SK-N-SH treated with all-trans-retinoic acid at 6 μM for 48 hours (cell line): ENCODE results near the gene ST8SIA2.

Experiments used
- ATAC-seq: fragments of 200-7000 bp; cut with Tn5 transposase; 3 replicates; pipeline ENCODE4 v1.9.1; 2020; ENCODE audit warnings: mild to moderate bottlenecking, moderate library complexity
- ARNTL ChIP-seq: fragments of 450-650 bp; formaldehyde crosslinking; IDR thresholded peaks from 2 replicates; pipeline ENCODE4 v1.5.0; 2020; ENCODE audit warnings: low read depth, mild to moderate bottlenecking, moderate library complexity, borderline replicate concordance
- BACH2 ChIP-seq: fragments of 250-450 bp; sonication (Bioruptor Pico); IDR thresholded peaks from 2 replicates; pipeline ENCODE4 v1.9.0; 2021; ENCODE audit warnings: mild to moderate bottlenecking, borderline replicate concordance
- CREB5 ChIP-seq: fragments of 250-450 bp; sonication (Bioruptor Pico); IDR thresholded peaks from 2 replicates; pipeline ENCODE4 v1.5.1; 2020; ENCODE audit warnings: low read depth, mild to moderate bottlenecking, moderate library complexity
- CSDC2 ChIP-seq: fragments of 250-450 bp; sonication (Bioruptor Pico); IDR thresholded peaks from 2 replicates; pipeline ENCODE4 v1.5.0; 2020; ENCODE audit warnings: mild to moderate bottlenecking, moderate library complexity
- GLIS3 ChIP-seq: fragments of 250-450 bp; sonication (Bioruptor Pico); IDR thresholded peaks from 2 replicates; pipeline ENCODE4 v1.5.0; 2020; ENCODE audit warnings: mild to moderate bottlenecking, moderate library complexity
- ISL1 ChIP-seq: fragments of 250-450 bp; sonication (Bioruptor Pico); IDR thresholded peaks from 2 replicates; pipeline ENCODE4 v2.1.2; 2022; ENCODE audit warnings: mild to moderate bottlenecking, moderate library complexity
- OSR1 ChIP-seq: fragments of 250-450 bp; sonication (Bioruptor Pico); IDR thresholded peaks from 2 replicates; pipeline ENCODE4 v1.8.0; 2022; ENCODE audit warnings: moderate library complexity, mild to moderate bottlenecking, inconsistent platforms
- PATZ1 ChIP-seq: fragments of 250-450 bp; sonication (Bioruptor Pico); IDR thresholded peaks from 2 replicates; pipeline ENCODE4 v1.8.0; 2020; ENCODE audit warnings: mild to moderate bottlenecking, moderate library complexity, borderline replicate concordance
- POU6F1 ChIP-seq: fragments of 250-450 bp; sonication (Bioruptor Pico); IDR thresholded peaks from 2 replicates; pipeline ENCODE4 v1.8.0; 2021; ENCODE audit warnings: low read depth, mild to moderate bottlenecking, moderate library complexity, borderline replicate concordance
- PPARA ChIP-seq: fragments of 250-450 bp; sonication (Bioruptor Pico); IDR thresholded peaks from 2 replicates; pipeline ENCODE4 v1.5.0; 2020; ENCODE audit warnings: mild to moderate bottlenecking, borderline replicate concordance
- RARB ChIP-seq: fragments of 250-450 bp; sonication (Bioruptor Pico); IDR thresholded peaks from 2 replicates; pipeline ENCODE4 v1.8.0; 2021; ENCODE audit warnings: mild to moderate bottlenecking, moderate library complexity
- TOX ChIP-seq: fragments of 250-450 bp; sonication (Bioruptor Pico); IDR thresholded peaks from 2 replicates; pipeline ENCODE4 v1.8.0; 2021; ENCODE audit warnings: mild to moderate bottlenecking, moderate library complexity, borderline replicate concordance
- TSHZ2 ChIP-seq: fragments of 250-450 bp; sonication (Bioruptor Pico); IDR thresholded peaks from 2 replicates; pipeline ENCODE4 v1.5.0; 2020; ENCODE audit warnings: mild to moderate bottlenecking, moderate library complexity
- ZC3H10 ChIP-seq: fragments of 250-450 bp; sonication (Bioruptor Pico); IDR thresholded peaks from 2 replicates; pipeline ENCODE4 v1.5.1; 2021; ENCODE audit warnings: mild to moderate bottlenecking, moderate library complexity
- ZFP3 ChIP-seq: fragments of 250-450 bp; sonication (Bioruptor Pico); IDR thresholded peaks from 2 replicates; pipeline ENCODE4 v1.5.0; 2020; ENCODE audit warnings: mild to moderate bottlenecking, moderate library complexity
- ZFP30 ChIP-seq: fragments of 450-650 bp; formaldehyde crosslinking; IDR thresholded peaks from 2 replicates; pipeline ENCODE4 v1.5.0; 2022; ENCODE audit warnings: mild to moderate bottlenecking, moderate library complexity
- ZNF565 ChIP-seq: fragments of 450-650 bp; formaldehyde crosslinking; conservative IDR thresholded peaks from 2 replicates; pipeline ENCODE4 v1.5.0; 2020; ENCODE audit warnings: low read depth, mild to moderate bottlenecking, moderate library complexity
- ZNF70 ChIP-seq: fragments of 450-650 bp; formaldehyde crosslinking; IDR thresholded peaks from 2 replicates; pipeline ENCODE4 v1.5.0; 2020; ENCODE audit warnings: mild to moderate bottlenecking, moderate library complexity
- ZNF8 ChIP-seq: fragments of 450-650 bp; formaldehyde crosslinking; IDR thresholded peaks from 2 replicates; pipeline ENCODE4 v1.5.0; 2020; ENCODE audit warnings: mild to moderate bottlenecking, moderate library complexity

Gene ST8SIA2

GRCh38 chr15:92365906-92366305 is 27.8 kb upstream of the ST8SIA2 start (continued):
- TF ChIP-seq BACH2 (no peak), CSDC2 (CRISPR knock-in tag) (no peak), ISL1 (no peak), PATZ1 (CRISPR knock-in tag) (no peak)
- TF ChIP-seq, all 23 proteins: peak for 0

- no peak for TF ChIP-seq OSR1 (CRISPR knock-in tag)
- no peak for TF ChIP-seq ZFP30 (CRISPR knock-in tag)
- TF ChIP-seq ISL1: no peak
- TF ChIP-seq ZNF565 (CRISPR knock-in tag): no peak
- no peak for TF ChIP-seq BACH2
- ATAC-seq: no peak
Observed at GRCh38 chr15:92366381-92366780, 27.3 kb upstream of the ST8SIA2 start.

- no peak for ATAC-seq
- no peak for TF ChIP-seq OSR1 (CRISPR knock-in tag)
Observed at GRCh38 chr15:92375057-92375456, 18.6 kb upstream of the ST8SIA2 start.

GRCh38 chr15:92376109-92376508 is 17.6 kb upstream of the ST8SIA2 start:
- TF ChIP-seq CSDC2 (CRISPR knock-in tag) (no peak), ZNF8 (CRISPR knock-in tag) (no peak), ZNF565 (CRISPR knock-in tag) (no peak), PPARA (CRISPR knock-in tag) (no peak), ZC3H10 (CRISPR knock-in tag) (no peak), PATZ1 (CRISPR knock-in tag) (no peak), TOX (CRISPR knock-in tag) (no peak), ARNTL (no peak), OSR1 (CRISPR knock-in tag) (no peak), ZNF70 (no peak), ISL1 (no peak), BACH2 (no peak), RARB (CRISPR knock-in tag) (no peak), GLIS3 (CRISPR knock-in tag) (no peak), POU6F1 (no peak), ZFP30 (CRISPR knock-in tag) (no peak), TSHZ2 (CRISPR knock-in tag) (no peak), ZFP3 (no peak), CREB5 (CRISPR knock-in tag) (no peak)
- no peak for ATAC-seq
